Mammary epithelial cell (primary cell): ENCODE data around the gene PPP3R1.

ENCODE experiments used
- EZH2 ChIP-seq: IDR thresholded peaks from 2 replicates; pipeline ENCODE4 v1.6.1; 2012; ENCODE audit warnings: low read length, inconsistent platforms, borderline replicate concordance
- TF ChIP-seq, protein P1 (sequence below), 2 donors: IDR thresholded peaks in 1 of 2; conservative IDR thresholded peaks in 1 of 2; 2 replicates each; pipeline ENCODE4 v1.5.1; 2011 to 2012; ENCODE audit warnings: inconsistent platforms in 2 of 2, low read length in 2 of 2, mild to moderate bottlenecking in 2 of 2, control low read depth in 1 of 2, low read depth in 1 of 2; ENCODE audit not compliant: insufficient read depth in 1 of 2; ENCODE audit errors: extremely low read depth in 1 of 2

DNA sequence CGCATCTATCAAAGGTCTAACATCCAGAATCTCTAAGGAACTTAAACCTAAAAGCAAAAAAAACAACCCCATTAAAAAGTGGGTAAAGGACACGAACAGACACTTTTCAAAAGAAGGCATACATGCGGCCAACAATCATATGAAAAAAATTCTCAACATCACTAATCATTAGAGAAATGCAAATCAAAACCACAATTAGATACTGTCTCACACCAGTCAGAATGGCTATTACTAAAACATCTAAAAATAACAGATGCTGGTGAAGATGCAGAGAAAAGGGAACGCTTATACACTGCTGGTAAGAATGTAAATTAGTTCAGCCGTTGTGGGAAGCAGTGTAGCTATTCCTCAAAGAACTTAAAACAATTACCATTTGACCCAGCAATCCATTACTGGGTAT, 38.0 kb downstream of the PPP3R1 start:
- TF ChIP-seq, protein P1, sequence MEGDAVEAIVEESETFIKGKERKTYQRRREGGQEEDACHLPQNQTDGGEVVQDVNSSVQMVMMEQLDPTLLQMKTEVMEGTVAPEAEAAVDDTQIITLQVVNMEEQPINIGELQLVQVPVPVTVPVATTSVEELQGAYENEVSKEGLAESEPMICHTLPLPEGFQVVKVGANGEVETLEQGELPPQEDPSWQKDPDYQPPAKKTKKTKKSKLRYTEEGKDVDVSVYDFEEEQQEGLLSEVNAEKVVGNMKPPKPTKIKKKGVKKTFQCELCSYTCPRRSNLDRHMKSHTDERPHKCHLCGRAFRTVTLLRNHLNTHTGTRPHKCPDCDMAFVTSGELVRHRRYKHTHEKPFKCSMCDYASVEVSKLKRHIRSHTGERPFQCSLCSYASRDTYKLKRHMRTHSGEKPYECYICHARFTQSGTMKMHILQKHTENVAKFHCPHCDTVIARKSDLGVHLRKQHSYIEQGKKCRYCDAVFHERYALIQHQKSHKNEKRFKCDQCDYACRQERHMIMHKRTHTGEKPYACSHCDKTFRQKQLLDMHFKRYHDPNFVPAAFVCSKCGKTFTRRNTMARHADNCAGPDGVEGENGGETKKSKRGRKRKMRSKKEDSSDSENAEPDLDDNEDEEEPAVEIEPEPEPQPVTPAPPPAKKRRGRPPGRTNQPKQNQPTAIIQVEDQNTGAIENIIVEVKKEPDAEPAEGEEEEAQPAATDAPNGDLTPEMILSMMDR (conservative IDR thresholded peaks at IDR 0.05 in 1 of 2, IDR thresholded peaks at IDR 0.05 in 1 of 2; ENCODE audit: extremely low read depth in 1 of 2, insufficient read depth in 1 of 2, low read depth in 1 of 2, low read length in 2 of 2) = no peak
- no peak for TF ChIP-seq EZH2
